PC-9 (cell line): ENCODE measurements around the gene PARP8.

Experiments
- EZH2 ChIP-seq: fragments of 200-600 bp; sonication (generic); IDR thresholded peaks from 2 replicates; pipeline ENCODE4 v1.8.0; 2017; ENCODE audit warnings: antibody characterized with exemption, low read depth
- TF ChIP-seq, protein P1 (sequence below): fragments of 200-600 bp; sonication (generic); conservative IDR thresholded peaks from 2 replicates; pipeline ENCODE4 v1.6.1; 2017; ENCODE audit warnings: mixed run types, antibody characterized with exemption, mild to moderate bottlenecking, moderate library complexity

- TF ChIP-seq EZH2: no peak
- TF ChIP-seq, protein P1, sequence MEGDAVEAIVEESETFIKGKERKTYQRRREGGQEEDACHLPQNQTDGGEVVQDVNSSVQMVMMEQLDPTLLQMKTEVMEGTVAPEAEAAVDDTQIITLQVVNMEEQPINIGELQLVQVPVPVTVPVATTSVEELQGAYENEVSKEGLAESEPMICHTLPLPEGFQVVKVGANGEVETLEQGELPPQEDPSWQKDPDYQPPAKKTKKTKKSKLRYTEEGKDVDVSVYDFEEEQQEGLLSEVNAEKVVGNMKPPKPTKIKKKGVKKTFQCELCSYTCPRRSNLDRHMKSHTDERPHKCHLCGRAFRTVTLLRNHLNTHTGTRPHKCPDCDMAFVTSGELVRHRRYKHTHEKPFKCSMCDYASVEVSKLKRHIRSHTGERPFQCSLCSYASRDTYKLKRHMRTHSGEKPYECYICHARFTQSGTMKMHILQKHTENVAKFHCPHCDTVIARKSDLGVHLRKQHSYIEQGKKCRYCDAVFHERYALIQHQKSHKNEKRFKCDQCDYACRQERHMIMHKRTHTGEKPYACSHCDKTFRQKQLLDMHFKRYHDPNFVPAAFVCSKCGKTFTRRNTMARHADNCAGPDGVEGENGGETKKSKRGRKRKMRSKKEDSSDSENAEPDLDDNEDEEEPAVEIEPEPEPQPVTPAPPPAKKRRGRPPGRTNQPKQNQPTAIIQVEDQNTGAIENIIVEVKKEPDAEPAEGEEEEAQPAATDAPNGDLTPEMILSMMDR: no peak
Measured at GRCh38 chr5:50655067-50655809, 11.2 kb upstream of the PARP8 start.
